ENCODE measurements around the gene NTHL1. TPM values are rescaled to one million over a fixed set of nuclear protein-coding genes. Genes with fewer than 3 reads are reported as not detected.

NTHL1 gene
- total and polyA plus RNA-seq, 10 of the 15 experiments (the other 5 are each of a cell fraction or from before 2014, with no cell fraction given), result 0.85 to 54.7 (median 39.0) TPM

DNA sequence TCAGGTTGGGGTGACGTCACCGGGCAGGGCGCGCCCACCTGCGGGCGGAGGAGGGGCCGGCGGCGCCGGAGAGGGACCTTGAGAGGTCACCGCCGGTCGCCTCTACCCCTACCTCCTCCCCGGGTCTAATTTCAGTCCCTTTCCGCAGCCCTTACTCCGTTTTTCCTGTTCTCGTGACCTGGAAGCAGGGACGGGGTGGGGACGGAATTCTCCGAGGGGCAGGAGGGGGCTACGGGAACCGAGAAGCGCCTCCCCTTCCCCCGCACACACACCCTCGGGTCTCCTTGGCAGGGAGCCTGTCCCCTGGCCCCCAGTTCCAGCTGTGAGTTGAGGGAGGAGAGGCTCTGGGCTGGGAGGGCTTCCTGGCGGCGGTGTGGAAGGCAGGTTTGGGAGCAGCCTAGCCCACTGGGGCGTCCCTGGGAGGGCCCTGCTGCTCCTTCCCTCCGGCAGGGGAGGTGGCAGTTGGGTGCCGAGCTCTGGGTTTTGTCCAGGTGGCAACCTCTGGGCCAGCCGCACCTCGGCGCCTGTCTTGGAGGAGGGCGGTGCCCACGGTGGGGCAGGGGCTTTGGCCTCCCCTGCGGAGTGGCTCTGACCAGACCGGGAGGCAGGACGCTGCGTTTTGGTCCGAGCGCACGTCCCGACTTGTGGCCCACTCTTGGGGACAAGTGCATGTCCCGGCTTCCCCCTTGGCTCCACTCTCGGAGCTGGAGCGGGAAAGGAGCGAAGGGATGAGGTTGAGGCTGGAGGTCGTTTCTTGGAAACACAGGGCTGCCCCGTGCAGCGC, 57.1 kb downstream of the NTHL1 start (continued):
- TF ChIP-seq, protein P1, sequence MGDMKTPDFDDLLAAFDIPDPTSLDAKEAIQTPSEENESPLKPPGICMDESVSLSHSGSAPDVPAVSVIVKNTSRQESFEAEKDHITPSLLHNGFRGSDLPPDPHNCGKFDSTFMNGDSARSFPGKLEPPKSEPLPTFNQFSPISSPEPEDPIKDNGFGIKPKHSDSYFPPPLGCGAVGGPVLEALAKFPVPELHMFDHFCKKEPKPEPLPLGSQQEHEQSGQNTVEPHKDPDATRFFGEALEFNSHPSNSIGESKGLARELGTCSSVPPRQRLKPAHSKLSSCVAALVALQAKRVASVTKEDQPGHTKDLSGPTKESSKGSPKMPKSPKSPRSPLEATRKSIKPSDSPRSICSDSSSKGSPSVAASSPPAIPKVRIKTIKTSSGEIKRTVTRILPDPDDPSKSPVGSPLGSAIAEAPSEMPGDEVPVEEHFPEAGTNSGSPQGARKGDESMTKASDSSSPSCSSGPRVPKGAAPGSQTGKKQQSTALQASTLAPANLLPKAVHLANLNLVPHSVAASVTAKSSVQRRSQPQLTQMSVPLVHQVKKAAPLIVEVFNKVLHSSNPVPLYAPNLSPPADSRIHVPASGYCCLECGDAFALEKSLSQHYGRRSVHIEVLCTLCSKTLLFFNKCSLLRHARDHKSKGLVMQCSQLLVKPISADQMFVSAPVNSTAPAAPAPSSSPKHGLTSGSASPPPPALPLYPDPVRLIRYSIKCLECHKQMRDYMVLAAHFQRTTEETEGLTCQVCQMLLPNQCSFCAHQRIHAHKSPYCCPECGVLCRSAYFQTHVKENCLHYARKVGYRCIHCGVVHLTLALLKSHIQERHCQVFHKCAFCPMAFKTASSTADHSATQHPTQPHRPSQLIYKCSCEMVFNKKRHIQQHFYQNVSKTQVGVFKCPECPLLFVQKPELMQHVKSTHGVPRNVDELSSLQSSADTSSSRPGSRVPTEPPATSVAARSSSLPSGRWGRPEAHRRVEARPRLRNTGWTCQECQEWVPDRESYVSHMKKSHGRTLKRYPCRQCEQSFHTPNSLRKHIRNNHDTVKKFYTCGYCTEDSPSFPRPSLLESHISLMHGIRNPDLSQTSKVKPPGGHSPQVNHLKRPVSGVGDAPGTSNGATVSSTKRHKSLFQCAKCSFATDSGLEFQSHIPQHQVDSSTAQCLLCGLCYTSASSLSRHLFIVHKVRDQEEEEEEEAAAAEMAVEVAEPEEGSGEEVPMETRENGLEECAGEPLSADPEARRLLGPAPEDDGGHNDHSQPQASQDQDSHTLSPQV (IDR thresholded peaks at IDR 0.05), result no peak
- no peak for TF ChIP-seq FOS (IDR thresholded peaks at IDR 0.05; ENCODE audit: borderline replicate concordance, extremely low read depth, insufficient read length)
- TF ChIP-seq SUZ12 (IDR thresholded peaks at IDR 0.05; ENCODE audit: unreplicated experiment), result no peak
- no peak for TF ChIP-seq BCL11A (IDR thresholded peaks at IDR 0.05; ENCODE audit: low read depth, low read length)
- TF ChIP-seq TCF3 (IDR thresholded peaks at IDR 0.05; ENCODE audit: borderline replicate concordance, insufficient read depth, low read depth, low read length), result no peak
- TF ChIP-seq RUNX3 (IDR thresholded peaks at IDR 0.05; ENCODE audit: low read length), result no peak
- TF ChIP-seq, protein P2, sequence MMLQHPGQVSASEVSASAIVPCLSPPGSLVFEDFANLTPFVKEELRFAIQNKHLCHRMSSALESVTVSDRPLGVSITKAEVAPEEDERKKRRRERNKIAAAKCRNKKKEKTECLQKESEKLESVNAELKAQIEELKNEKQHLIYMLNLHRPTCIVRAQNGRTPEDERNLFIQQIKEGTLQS (IDR thresholded peaks at IDR 0.05; ENCODE audit: borderline replicate concordance, extremely low read depth, low read depth, low read length), result no peak
- TF ChIP-seq JUNB (IDR thresholded peaks at IDR 0.05), result no peak
- no peak for TF ChIP-seq NFXL1 (IDR thresholded peaks at IDR 0.05; ENCODE audit: borderline replicate concordance)
- TF ChIP-seq NR2C1 (IDR thresholded peaks at IDR 0.05), result no peak
- TF ChIP-seq KDM1A (IDR thresholded peaks at IDR 0.05; ENCODE audit: borderline replicate concordance), result no peak
- peak; percentile 68; the same call in 1 of the 2 replicates for TF ChIP-seq LARP7 (IDR thresholded peaks at IDR 0.05)
- peak; percentile 92 for TF ChIP-seq ATF7 (IDR thresholded peaks at IDR 0.05; ENCODE audit: low read depth)
- no peak for TF ChIP-seq IRF4 (IDR thresholded peaks at IDR 0.05; ENCODE audit: low read depth, low read length)
- no peak for TF ChIP-seq SREBF2 (IDR thresholded peaks at IDR 0.05; ENCODE audit: low read length)
- no peak for TF ChIP-seq MYB (IDR thresholded peaks at IDR 0.05; ENCODE audit: borderline replicate concordance, low read depth, low read length)
- TF ChIP-seq SREBF1 (IDR thresholded peaks at IDR 0.05; ENCODE audit: low read length), result no peak
- no peak for TF ChIP-seq SMAD5 (IDR thresholded peaks at IDR 0.05; ENCODE audit: low read depth)
- TF ChIP-seq, protein P3, sequence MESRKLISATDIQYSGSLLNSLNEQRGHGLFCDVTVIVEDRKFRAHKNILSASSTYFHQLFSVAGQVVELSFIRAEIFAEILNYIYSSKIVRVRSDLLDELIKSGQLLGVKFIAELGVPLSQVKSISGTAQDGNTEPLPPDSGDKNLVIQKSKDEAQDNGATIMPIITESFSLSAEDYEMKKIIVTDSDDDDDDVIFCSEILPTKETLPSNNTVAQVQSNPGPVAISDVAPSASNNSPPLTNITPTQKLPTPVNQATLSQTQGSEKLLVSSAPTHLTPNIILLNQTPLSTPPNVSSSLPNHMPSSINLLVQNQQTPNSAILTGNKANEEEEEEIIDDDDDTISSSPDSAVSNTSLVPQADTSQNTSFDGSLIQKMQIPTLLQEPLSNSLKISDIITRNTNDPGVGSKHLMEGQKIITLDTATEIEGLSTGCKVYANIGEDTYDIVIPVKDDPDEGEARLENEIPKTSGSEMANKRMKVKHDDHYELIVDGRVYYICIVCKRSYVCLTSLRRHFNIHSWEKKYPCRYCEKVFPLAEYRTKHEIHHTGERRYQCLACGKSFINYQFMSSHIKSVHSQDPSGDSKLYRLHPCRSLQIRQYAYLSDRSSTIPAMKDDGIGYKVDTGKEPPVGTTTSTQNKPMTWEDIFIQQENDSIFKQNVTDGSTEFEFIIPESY (IDR thresholded peaks at IDR 0.05), result no peak
- no peak for TF ChIP-seq USF1 (IDR thresholded peaks at IDR 0.05; ENCODE audit: borderline replicate concordance, extremely low read length, insufficient read depth, low read depth, low read length)
